GM06990 (cell line): ENCODE measurements around the gene OSCAR.

Source experiments
- DNase-seq: peaks from one replicate; pipeline ENCODE4 v3.0.0-alpha.2; 2011; ENCODE audit not compliant: insufficient read length; ENCODE audit errors: extremely low read depth
- H3K27me3 ChIP-seq: replicated peaks from 2 replicates; pipeline ENCODE4 v1.6.0; 2011; ENCODE audit warnings: low read length; ENCODE audit not compliant: control insufficient read depth, insufficient read depth
- H3K36me3 ChIP-seq: 2 replicates; pipeline ENCODE4 v1.5.1; 2011; ENCODE audit warnings: low read length; ENCODE audit not compliant: control insufficient read depth, insufficient read depth
- H3K4me3 ChIP-seq: replicated peaks from 2 replicates; pipeline ENCODE4 v1.5.1; 2011; ENCODE audit warnings: low read depth, mild to moderate bottlenecking, control low read depth, low read length
- TF ChIP-seq, protein P1 (sequence below): IDR thresholded peaks from 2 replicates; pipeline ENCODE4 v1.5.1; 2011; ENCODE audit warnings: low read length, control low read depth, mild to moderate bottlenecking, inconsistent platforms; ENCODE audit not compliant: insufficient read depth, poor library complexity, severe bottlenecking

OSCAR gene, protein sequence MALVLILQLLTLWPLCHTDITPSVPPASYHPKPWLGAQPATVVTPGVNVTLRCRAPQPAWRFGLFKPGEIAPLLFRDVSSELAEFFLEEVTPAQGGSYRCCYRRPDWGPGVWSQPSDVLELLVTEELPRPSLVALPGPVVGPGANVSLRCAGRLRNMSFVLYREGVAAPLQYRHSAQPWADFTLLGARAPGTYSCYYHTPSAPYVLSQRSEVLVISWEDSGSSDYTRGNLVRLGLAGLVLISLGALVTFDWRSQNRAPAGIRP

DNA sequence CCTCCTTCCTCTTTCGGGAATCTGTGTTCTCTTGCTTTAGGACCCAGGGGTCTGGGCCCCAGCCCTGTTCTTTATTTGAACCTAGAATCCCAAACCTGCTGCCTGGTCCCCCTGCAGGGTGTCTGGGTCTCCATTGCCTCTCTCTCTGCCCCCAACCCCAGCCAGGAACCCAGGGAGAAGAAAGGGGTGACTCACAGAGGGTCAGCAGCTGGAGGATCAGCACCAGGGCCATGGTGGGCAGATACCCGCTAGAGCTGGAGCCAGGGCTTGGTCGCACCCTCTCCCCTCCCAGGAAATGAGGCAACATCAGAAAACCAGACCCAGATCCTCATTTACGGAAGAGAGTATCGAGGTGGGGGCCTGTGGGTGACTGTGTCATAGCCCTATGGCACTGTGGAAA is at the start of gene OSCAR:
TSS of gene OSCAR (minus strand) at position 243 of the 400 bp plus-strand sequence. CDS start at position 232, 11 bp downstream.
- Histone ChIP-seq H3K27me3 (no peaks in the 10 kb centered on the region), H3K4me3 (no peak within 1 kb of the TSS), H3K36me3 (peaks cover 1% of the 10 kb centered on the region; the same call in 1 of the 2 replicates)
- DNase-seq: no peak
- TF ChIP-seq, protein P1, sequence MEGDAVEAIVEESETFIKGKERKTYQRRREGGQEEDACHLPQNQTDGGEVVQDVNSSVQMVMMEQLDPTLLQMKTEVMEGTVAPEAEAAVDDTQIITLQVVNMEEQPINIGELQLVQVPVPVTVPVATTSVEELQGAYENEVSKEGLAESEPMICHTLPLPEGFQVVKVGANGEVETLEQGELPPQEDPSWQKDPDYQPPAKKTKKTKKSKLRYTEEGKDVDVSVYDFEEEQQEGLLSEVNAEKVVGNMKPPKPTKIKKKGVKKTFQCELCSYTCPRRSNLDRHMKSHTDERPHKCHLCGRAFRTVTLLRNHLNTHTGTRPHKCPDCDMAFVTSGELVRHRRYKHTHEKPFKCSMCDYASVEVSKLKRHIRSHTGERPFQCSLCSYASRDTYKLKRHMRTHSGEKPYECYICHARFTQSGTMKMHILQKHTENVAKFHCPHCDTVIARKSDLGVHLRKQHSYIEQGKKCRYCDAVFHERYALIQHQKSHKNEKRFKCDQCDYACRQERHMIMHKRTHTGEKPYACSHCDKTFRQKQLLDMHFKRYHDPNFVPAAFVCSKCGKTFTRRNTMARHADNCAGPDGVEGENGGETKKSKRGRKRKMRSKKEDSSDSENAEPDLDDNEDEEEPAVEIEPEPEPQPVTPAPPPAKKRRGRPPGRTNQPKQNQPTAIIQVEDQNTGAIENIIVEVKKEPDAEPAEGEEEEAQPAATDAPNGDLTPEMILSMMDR: no peak

DNA sequence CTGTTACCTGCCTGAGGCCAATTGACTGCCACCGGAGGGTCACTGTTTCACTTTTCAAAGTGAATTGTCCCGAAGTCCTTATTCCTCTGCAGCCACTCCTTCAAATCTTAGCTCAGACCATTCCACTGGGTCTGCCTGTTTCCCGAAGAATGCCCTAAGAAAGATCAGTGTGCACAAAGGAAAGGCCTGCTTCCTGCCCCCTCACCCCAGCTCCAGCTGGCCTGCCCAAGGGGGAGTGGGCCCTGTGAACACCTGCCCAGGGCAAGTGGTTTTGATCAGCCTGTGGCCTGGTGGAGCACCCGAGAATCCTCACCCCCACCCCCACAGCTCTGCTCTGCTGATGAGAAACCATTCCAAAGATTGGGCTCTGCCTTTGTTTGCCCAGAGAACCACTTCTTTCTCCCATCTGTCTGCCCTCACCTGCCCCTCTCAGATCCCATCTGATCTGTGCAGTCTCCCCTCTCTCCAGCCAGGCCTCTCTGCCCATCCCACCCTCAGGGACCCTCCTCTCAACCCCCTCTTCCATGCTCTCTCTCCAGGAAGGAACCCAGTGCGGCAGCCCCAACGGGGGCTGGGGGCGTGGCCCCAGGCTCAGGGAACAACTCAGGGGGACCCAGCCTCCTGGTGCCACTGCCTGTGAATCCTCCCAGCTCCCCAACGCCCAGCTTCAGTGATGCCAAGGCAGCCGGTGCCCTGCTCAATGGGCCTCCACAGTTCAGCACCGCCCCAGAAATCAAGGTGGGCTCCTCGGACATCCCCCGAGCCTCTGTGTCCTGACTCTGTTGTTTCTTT is 48.6 kb upstream of the OSCAR start:
- TF ChIP-seq, protein P1: no peak
- Histone ChIP-seq H3K36me3 (peaks cover 64% of the 10 kb centered on the region), H3K4me3 (no peak overlapping the region), H3K27me3 (no peaks in the 10 kb centered on the region)
- no peak for DNase-seq

DNA sequence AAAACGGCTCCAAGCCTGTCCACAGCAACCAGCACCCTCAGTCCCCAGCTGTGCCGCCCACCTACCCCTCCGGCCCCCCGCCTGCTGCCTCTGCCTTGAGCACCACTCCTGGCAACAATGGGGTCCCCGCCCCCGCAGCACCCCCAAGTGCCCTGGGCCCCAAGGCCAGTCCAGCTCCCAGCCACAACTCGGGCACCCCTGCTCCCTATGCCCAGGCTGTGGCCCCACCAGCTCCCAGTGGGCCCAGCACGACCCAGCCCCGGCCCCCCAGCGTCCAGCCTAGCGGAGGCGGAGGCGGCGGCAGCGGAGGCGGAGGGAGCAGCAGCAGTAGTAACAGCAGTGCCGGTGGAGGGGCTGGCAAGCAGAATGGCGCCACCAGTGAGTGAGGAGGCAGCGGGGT is 47.6 kb upstream of the OSCAR start:
- TF ChIP-seq, protein P1: no peak

DNA sequence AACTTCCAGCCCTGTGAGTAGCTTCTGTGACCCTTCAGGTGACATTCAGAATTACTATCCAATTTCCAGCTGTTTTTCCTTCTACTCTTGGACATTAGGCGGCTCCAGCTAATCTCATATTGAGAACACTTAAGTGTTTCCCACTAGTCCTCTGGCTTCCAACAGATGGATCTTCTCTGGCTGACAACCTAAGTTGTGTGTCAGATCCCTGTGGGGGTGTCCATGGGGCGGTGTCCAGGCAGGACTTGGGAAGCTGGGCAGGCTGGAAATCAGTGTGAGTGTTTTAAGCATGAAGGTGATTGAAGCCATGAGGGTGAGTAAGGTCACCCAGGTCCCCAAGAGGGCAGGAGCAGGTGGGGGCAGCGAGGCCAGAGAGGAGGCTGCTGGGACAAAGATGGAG is 47.1 kb upstream of the OSCAR start:
- H3K27me3 ChIP-seq: no peaks in the 10 kb centered on the region
- TF ChIP-seq, protein P1: no peak
- DNase-seq: no peak
- H3K4me3 ChIP-seq: no peak overlapping the region
- peaks cover 69% of the 10 kb centered on the region for H3K36me3 ChIP-seq

More for the DNA sequence above, 47.6 kb upstream of the OSCAR start:
- Histone ChIP-seq H3K4me3 (no peak overlapping the region), H3K36me3 (peaks cover 67% of the 10 kb centered on the region), H3K27me3 (no peaks in the 10 kb centered on the region)
- no peak for DNase-seq

DNA sequence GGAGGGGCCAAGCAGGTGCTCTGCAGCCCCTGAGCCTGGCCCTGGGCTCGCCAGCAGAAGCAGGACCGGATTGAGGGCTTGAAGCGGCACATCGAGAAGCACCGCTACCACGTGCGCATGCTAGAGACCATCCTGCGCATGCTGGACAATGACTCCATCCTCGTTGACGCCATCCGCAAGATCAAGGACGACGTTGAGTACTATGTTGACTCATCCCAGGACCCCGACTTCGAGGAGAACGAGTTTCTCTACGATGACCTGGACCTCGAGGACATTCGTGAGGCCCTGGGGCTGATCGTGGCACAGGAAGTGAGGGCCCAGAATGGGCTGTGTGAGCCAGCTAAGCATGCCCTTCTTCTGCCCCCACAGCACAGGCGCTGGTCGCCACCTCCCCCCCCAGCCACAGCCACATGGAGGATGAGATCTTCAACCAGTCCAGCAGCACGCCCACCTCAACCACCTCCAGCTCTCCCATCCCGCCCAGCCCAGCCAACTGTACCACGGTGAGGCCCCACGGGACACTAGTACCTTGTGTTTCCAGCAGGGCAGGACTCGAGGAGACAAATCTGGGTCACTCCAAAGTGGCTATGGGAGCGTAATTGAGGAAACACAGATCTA is 45.0 kb upstream of the OSCAR start:
- DNase-seq: no peak
- Histone ChIP-seq H3K4me3 (no peak overlapping the region), H3K27me3 (no peaks in the 10 kb centered on the region), H3K36me3 (peaks cover 67% of the 10 kb centered on the region)
- TF ChIP-seq, protein P1: no peak
